Calu3 (cell line): Measurements from ENCODE around the gene ACSS2. TPM values are rescaled to one million over a fixed set of nuclear protein-coding genes. Genes with fewer than 3 reads are reported as not detected.

ENCODE experiments used
- BruUV-seq: library from RNA; stranded (reverse); fragments of 400-500 nt; replicated peaks from 2 replicates; lab custom pipeline; 2021; lab: Mats Ljungman, UMichigan
- CTCF ChIA-PET: fragments of 300-600 bp; sonication (Branson Sonifier 250); formaldehyde crosslinking; loops from one replicate; lab custom pipeline; 2022; ENCODE audit warnings: antibody characterized with exemption; lab: Charles Lee
- DNase-seq: peaks from one replicate; pipeline ENCODE4 v3.0.0; 2022
- H3K27ac Mint-ChIP-seq: one replicate; pipeline ENCODE4 v1.8.0; 2022; ENCODE audit warnings: mixed read lengths; ENCODE audit not compliant: unreplicated experiment
- H3K27me3 Mint-ChIP-seq: one replicate; pipeline ENCODE4 v1.8.0; 2022; ENCODE audit warnings: mixed read lengths; ENCODE audit not compliant: unreplicated experiment
- H3K36me3 Mint-ChIP-seq: one replicate; pipeline ENCODE4 v1.8.0; 2022; ENCODE audit warnings: mild to moderate bottlenecking, moderate library complexity, mixed read lengths; ENCODE audit not compliant: insufficient read depth, unreplicated experiment
- H3K4me1 Mint-ChIP-seq: one replicate; pipeline ENCODE4 v1.8.0; 2022; ENCODE audit warnings: mild to moderate bottlenecking, low read depth, mixed read lengths; ENCODE audit not compliant: unreplicated experiment
- H3K4me3 Mint-ChIP-seq: one replicate; pipeline ENCODE4 v1.8.0; 2022; ENCODE audit warnings: mild to moderate bottlenecking, low read depth, moderate library complexity, mixed read lengths; ENCODE audit not compliant: unreplicated experiment
- H3K9me3 Mint-ChIP-seq: one replicate; pipeline ENCODE4 v1.8.0; 2022; ENCODE audit warnings: low read depth, mixed read lengths; ENCODE audit not compliant: unreplicated experiment
- intact Hi-C: fragments of 100-400 bp; cut with micrococcal nuclease; formaldehyde crosslinking; loops from one replicate; pipeline ENCODE4 v1.10.0; 2022; ENCODE audit not compliant: unreplicated experiment
- total RNA-seq: library from RNA; stranded (reverse); gene quantifications from 2 replicates; pipeline ENCODE4 v1.2.3, GENCODE V29; 2022
- TF ChIP-seq, protein P1 (sequence below): fragments of 200-600 bp; IDR thresholded peaks from one replicate; pipeline ENCODE4 v1.8.0; 2022; ENCODE audit warnings: antibody characterized with exemption; ENCODE audit not compliant: unreplicated experiment

The ACSS2 gene
- total RNA-seq, 1 experiment from 2014 or later = 34.9 TPM

DNA sequence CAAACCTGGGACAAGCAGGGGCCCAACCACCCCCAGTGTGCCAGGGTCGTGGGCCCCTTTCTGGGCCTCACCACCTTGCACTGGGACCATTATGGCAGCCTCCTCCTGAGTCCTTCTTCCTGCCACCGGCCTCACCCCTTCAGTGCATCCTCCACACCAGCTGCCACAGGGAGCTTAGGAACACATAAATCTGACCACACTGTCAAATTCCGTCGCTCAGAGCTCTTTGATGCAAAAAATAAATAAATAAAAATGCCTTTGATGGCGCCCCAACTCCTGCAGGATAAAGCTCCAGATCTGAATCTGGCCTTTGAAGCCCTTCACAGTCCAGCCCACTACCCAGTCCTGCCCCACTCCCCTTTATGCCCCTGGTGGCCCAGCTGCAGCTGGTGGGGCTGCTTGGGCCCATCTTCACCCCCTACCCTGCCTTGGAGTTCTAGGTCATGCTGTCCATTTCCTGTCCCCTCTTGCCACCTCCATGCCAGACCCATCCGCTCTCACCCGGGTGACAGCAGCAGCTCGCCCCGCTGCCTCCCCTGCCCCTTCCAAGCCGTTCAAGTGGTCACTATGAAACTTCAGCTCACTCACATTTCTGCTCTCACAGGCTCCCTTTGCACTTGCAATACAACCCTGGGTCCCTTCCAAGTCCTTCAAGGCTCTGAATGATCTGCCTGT is 95.3 kb downstream of the ACSS2 start:
- H3K27ac Mint-ChIP-seq = no peak overlapping the region
- intact Hi-C loops = no loop called here
- no TSS peak for BruUV-seq

DNA sequence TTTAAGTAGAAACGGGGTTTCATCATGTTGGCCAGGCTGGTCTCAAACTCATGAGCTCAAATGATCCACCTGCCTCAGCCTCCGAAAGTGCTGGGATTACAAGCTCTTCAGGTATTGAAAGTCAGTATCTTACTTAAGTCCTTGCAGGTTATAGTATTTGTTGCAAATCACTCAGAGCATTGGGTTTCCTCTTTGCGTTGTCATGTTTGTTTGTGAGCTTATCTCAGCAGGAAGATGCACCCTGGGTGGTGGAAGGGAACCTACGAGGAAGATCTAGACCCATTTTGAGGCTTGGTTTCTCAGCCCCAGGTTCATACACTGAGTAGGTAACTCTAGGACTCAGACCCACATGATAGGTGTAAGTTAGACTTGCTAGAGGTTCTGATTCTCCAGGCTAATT is 97.8 kb downstream of the ACSS2 start:
- H3K36me3 Mint-ChIP-seq = peaks cover 5% of the 10 kb centered on the region
- DNase-seq = no peak
- TF ChIP-seq, protein P1, sequence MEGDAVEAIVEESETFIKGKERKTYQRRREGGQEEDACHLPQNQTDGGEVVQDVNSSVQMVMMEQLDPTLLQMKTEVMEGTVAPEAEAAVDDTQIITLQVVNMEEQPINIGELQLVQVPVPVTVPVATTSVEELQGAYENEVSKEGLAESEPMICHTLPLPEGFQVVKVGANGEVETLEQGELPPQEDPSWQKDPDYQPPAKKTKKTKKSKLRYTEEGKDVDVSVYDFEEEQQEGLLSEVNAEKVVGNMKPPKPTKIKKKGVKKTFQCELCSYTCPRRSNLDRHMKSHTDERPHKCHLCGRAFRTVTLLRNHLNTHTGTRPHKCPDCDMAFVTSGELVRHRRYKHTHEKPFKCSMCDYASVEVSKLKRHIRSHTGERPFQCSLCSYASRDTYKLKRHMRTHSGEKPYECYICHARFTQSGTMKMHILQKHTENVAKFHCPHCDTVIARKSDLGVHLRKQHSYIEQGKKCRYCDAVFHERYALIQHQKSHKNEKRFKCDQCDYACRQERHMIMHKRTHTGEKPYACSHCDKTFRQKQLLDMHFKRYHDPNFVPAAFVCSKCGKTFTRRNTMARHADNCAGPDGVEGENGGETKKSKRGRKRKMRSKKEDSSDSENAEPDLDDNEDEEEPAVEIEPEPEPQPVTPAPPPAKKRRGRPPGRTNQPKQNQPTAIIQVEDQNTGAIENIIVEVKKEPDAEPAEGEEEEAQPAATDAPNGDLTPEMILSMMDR = no peak
- BruUV-seq = no TSS peak
- H3K27me3 Mint-ChIP-seq = peaks cover 59% of the 10 kb centered on the region
- CTCF ChIA-PET = interaction anchor here (0.7 to 1.1 kb wide), 4 partner anchors 12 to 1947 kb away, joined by 3 to 10 read pairs (median 6); no protein-coding TSS in a partner anchor
- no peaks in the 10 kb centered on the region for H3K4me1 Mint-ChIP-seq
- intact Hi-C loops = no loop called here
- no peak overlapping the region for H3K27ac Mint-ChIP-seq
- no peaks in the 10 kb centered on the region for H3K9me3 Mint-ChIP-seq
- no peak overlapping the region for H3K4me3 Mint-ChIP-seq

More for the DNA sequence above, 95.3 kb downstream of the ACSS2 start:
- peaks cover 47% of the 10 kb centered on the region for H3K27me3 Mint-ChIP-seq
- H3K36me3 Mint-ChIP-seq = no peaks in the 10 kb centered on the region
- DNase-seq = no peak
- CTCF ChIA-PET = interaction anchor here (0.7 kb wide), 3 partner anchors 59 to 1779 kb away, joined by 3 to 7 read pairs (median 3); no protein-coding TSS in a partner anchor
- no peak overlapping the region for H3K4me3 Mint-ChIP-seq
- no peaks in the 10 kb centered on the region for H3K4me1 Mint-ChIP-seq
- TF ChIP-seq, protein P1 = no peak
- H3K9me3 Mint-ChIP-seq = no peaks in the 10 kb centered on the region

DNA sequence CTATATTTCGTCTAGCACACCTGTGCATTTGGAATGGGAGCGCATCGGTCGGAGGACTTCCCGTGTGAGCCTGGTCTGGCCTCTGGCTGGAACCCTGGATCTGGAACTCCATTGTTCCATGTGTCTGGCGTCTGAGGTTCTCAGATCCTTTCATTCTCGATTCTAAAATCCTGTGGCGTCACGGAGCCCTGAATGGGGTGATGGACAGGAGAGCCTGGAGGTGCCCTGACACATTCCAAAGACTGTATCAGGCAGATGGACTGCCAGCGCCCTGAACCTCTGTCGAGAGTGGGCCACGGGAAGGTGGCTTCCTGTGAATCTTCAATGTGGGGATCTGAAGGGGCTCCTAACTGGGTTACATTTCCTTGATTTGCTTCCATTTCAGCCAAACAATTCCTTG is 99.9 kb downstream of the ACSS2 start:
- intact Hi-C loops = no loop called here
- TF ChIP-seq, protein P1 = no peak
- no peak for DNase-seq
- Mint-ChIP-seq H3K36me3 (peaks cover 5% of the 10 kb centered on the region), H3K27ac (no peak overlapping the region), H3K4me3 (no peak overlapping the region), H3K27me3 (peaks cover 59% of the 10 kb centered on the region), H3K4me1 (no peaks in the 10 kb centered on the region), H3K9me3 (no peaks in the 10 kb centered on the region)
- CTCF ChIA-PET = interaction anchor here (0.6 to 0.7 kb wide), 2 partner anchors 96 to 100 kb away, joined by 3 to 5 read pairs; no protein-coding TSS in a partner anchor
- BruUV-seq = no TSS peak

Other genes with a start within 250 kb of the ACSS2 start
- 42.8 and 44.6 TPM in 2 replicates for gene PIGU, start 199.5 kb upstream of the ACSS2 start, total RNA-seq
- gene TP53INP2, start 172.3 kb upstream of the ACSS2 start, total RNA-seq = 5.0 and 5.2 TPM in 2 replicates
- 42.8 and 44.7 TPM in 2 replicates for gene NCOA6, start 51.0 kb upstream of the ACSS2 start, total RNA-seq
- 13.5 and 16.2 TPM in 2 replicates for gene GGT7, start 3.8 kb upstream of the ACSS2 start, total RNA-seq
- gene GSS, start 79.2 kb downstream of the ACSS2 start, total RNA-seq = 110 and 116 TPM in 2 replicates
- 0.52 and 0.73 TPM in 2 replicates for gene MYH7B, start 79.3 kb downstream of the ACSS2 start, total RNA-seq
- gene TRPC4AP, start 216.2 kb downstream of the ACSS2 start, total RNA-seq = 79.0 and 85.3 TPM in 2 replicates